HG03378 (cell line): ENCODE results near the gene IGIP.
A peak's percentile ranks its signal among the peaks of the same experiment; 100 is the strongest.

Experiments
- ATAC-seq: cut with Tn5 transposase; IDR thresholded peaks from one replicate; pipeline ENCODE4 v1.9.1; 2021; ENCODE audit warnings: mild to moderate bottlenecking, moderate library complexity; ENCODE audit not compliant: unreplicated experiment

The IGIP gene

DNA sequence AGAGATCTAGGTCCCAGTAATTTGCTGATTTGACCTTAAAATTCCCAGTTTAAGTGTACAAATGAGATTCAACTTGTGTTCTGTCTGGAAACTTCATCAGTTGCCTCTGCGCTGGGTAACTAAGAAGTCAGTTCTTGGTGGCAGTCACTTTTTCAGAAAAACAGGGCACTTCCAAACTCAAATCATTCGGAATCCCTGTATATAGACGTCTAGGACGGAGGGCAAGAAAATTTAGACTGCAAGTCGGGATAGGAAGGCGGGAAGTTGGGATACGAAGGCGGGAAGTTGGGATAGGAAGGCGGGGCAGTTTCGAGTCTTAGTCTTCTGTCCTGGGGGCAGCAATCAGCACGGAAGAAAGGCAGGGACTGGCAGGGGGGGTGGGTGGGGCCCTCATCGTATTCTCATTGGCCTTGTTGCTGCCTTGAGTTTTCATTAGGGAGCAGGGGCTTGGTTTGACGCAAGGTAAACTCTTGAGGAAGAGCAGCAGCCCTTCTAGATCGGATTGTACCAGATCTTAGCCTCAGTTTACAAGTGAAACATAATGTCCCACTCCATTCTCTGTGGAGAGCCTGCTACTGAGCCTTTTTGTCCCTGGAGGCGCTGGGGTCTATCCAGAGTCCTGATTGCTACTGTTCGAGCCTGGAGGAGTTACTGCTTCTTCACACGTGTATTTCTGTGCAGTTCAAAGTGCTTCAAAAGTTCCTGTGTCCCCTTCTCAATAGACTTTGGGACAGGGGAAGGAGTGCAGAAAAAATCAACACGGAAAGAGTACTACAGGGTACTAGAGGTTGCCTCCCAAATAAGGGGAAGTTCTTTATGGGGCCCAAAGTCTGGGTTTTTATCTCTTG lies 14.5 kb upstream of the IGIP start:
- ATAC-seq = no peak

DNA sequence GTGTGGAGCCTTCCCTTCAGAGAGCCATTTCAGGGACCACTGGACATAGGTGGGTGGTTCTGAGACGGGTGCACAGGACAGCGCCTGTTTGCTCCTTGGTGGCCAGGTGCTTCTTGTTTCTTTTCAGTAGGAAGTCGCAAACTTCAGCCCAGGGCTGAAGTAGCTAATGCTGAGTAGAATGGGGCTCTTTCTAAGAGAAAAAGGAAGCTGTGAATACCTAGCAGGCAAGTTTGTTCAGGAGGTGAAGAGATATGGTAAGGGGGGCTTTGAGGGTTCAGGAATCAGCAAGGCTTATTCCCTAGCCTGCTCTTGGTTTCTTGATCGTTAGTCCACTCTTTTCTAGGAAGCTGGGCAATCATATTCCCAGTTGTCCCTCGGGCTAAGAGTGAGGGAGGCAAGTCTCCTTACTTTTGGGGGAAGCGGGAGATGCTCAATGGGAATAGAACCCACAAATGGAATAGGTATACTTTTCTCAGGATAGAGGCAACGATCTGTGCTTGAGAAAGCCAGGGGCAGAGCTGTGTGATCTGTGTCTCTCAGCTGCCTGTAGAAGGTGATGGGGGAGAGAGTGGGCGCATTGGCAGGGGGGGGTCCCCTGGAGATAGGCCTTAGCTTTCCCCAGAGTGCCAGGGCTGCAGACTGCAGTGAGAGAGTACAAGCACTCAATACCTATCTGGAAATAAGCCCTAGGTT lies 13.7 kb upstream of the IGIP start:
- ATAC-seq = no peak

DNA sequence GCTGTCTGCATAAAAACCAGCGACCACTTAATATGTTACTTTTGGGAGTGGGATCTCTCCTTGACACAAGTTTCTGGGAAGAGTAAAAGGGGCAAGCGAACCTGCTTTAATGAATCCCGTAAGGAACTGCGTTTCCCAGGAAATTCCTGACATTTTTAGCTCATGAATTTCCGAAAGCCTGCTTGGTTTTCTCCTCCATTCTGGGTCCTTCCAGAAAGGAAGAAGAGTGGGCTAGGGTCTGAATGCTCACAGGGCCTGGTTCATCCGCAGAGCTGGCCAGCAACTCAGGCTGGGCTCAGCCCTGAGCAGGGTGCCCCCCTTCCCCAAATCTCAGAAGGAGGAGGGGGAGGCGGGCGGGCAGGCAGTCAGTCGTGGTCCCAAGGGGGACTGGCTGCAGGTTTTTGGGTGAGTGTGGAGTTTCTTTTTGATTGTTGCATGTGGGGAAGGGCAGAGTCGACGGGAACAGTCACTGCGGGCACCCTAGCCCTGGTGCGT lies 13.0 kb upstream of the IGIP start:
- no peak for ATAC-seq

DNA sequence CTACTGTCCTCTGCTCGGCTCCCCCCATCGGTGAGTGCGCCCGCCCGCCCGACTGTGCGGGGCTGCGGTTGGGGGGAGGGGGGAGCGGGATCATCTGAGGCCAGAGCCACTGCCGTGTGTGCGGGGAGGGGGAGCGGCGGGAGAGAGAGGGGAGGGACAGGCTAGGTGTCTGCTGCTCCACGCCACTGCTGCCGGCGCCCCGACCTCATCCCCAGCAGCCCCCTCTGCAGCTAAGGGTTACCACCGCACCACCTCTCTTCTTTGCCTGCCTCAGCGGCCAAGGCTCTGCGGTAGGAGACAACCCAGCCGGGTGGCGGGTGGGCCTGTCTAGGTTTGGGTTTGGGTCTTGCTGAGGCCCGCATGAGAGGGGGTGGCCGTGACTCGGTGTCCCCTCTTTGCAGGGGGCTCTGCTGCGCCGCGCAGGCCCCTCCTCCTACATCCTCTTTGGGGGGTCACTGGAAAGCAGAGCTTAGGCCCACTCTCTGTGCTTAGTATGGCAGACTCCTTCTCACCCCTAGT lies 12.5 kb upstream of the IGIP start:
- ATAC-seq = no peak

DNA sequence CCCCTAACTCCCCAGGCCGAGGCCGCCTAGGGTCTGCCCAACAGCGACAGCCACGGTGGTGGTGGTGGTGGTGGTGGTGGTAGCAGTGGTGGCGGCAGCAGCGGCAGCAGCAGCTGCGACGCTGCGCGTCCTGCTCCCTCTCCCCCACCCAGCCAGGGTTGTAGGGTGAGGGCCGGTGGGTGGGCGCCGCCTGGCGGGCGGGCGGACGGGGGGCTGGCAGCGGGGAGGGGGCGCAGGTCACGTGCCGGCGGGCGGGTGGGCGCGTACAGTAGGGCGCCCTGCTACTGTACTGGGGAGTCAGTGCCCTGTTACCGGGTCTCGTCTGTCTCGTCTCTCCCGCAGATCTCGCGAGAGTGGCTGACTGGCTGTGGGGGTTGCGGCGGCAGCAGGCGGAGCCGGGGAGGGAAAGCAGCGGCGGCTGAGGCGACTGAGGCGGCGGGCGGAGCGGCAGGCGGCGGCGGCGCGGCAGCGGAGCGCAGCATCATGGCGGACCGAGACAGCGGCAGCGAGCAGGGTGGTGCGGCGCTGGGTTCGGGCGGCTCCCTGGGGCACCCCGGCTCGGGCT lies 12.0 kb upstream of the IGIP start, which contains the start of gene PURA:
PURA (plus strand) TSS at position 411 of the 565 bp plus-strand sequence; CDS start at position 484, 73 bp downstream.
- ATAC-seq = peak; percentile 77

DNA sequence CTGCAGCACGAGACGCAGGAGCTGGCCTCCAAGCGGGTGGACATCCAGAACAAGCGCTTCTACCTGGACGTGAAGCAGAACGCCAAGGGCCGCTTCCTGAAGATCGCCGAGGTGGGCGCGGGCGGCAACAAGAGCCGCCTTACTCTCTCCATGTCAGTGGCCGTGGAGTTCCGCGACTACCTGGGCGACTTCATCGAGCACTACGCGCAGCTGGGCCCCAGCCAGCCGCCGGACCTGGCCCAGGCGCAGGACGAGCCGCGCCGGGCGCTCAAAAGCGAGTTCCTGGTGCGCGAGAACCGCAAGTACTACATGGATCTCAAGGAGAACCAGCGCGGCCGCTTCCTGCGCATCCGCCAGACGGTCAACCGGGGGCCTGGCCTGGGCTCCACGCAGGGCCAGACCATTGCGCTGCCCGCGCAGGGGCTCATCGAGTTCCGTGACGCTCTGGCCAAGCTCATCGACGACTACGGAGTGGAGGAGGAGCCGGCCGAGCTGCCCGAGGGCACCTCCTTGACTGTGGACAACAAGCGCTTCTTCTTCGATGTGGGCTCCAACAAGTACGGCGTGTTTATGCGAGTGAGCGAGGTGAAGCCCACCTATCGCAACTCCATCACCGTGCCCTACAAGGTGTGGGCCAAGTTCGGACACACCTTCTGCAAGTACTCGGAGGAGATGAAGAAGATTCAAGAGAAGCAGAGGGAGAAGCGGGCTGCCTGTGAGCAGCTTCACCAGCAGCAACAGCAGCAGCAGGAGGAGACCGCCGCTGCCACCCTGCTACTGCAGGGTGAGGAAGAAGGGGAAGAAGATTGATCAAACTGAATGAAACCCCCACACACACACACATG lies 11.2 kb upstream of the IGIP start:
- ATAC-seq = peak; percentile 35

DNA sequence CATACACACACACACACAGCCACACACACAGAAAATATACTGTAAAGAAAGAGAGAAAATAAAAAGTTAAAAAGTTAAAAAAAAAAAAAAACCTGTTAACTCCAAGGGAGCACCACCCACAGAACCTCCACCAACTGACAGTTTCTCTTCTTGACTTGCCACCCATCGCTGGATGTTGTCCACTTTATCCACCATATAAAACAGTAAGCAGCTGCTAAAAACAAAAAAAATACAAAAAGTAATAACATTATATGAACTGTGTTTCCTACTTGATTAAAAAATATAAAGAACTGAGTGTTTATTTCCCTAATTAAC lies 10.6 kb upstream of the IGIP start:
- no peak for ATAC-seq

DNA sequence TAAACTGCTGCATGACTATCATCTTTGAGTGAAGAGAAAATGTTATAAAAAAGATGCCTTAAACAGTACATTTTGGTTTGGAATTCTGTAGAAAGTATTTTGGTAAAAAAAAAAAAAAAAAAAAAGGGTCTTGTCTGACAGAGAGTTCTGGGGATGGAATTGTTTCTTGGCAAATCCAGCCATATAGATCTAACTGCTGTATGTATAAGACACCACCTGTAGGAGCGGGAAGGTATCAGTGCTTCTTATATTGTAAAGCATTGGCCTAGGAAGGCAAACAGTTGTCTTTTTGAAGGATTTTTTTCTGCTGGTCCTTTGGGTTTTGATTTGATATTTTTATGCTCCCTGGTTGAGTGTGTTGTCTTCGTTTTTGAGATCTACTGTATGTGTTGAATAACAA lies 9.0 kb upstream of the IGIP start:
- ATAC-seq = no peak

DNA sequence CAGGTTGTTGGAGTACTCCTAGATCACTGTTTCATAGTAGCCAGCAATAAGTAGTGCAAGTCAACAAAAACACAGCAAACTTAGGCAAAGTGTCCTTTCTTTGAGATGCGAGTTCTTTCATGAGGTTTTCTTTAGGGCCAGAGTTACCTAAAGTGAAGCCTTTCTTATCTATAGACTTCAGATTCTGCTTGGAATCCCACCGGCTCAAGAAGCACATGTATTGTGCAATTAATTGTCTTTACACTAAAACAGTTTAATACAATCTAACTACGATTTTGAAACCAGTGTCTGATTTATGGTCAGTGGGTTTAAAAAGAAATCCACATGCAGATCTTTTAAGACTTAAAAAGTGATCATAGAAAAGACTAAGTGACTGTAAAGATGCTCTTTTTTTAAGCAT lies 8.2 kb upstream of the IGIP start:
- ATAC-seq = no peak

DNA sequence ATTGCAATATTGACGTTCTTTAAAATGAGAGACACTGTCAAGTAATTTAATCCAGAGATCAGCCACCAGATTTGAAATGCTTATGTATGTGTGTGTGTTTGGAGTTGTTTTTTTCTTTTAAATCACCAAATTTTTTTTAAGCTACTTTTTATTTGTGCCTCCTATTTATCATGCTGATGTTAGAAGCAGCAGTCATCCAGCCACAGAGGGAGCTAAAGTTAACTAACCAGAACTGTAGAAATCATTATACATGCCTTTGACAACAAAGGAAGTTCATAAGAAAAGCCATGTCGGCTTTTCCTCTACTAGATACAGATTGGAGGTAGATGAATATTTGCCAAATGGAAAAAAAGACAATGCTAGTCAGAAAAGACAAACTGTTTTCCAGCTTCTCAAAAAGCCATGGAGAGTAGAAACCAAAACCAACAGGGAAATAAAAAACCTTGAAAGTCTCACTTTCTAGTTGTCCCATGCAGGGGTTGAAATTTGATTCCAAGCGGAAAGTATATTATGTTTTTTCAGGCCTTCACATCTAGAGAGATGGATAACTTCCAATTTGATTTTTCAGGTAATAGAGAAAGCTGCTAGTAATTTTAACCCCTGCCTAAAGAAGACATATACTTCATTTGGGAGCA lies 7.3 kb upstream of the IGIP start:
- ATAC-seq = no peak

DNA sequence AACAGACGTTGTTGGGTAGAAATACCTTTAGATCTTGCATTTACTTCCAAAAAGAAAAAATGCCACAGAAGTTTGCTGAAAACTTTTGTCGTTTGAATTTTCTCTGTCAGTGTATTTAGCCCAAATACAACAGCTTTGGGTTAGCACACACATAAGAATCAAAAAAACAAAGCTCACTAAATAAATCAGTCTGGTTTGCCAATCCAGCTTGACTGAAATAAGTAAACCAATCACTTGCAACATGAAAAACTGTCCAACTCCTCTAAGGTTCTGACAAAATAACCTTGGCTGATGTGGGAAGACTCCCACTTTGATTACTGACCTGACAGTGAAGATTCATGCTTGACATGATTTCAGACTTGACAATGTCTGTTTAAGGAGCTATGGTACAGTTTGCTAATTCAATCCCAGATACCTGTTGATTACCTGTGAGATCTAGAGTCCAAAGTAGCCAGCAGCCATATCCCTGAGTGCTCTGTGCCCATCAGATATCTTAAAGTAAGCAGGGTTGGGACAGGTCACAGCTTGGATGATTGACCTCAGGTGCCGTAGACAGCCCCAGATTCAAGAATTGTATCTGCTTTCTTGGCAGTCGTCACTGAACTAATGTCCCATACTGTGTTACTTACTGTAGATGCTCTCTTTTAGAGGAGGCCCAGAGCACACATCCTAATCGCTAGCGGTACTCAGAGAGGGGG lies 727 bp downstream of the IGIP start:
- ATAC-seq = no peak

DNA sequence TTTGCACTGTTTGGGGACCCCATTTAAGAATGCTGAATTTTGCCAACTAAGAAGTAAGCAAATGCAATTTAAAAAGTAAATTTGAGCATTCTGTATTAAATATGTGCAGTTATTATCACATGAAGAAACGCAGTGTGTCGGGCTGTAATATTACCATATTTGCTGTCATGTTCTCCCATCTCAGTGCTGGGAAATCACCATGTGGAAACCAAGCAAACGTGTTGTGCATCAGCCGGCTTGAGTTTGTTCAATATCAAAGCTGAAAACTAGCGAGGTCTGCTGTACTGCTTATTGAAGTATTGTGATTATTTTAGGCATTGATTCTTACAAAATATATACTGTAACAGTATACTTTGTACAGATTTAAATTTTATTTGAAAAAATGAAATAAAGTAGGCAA lies 2.6 kb downstream of the IGIP start:
- ATAC-seq = no peak

DNA sequence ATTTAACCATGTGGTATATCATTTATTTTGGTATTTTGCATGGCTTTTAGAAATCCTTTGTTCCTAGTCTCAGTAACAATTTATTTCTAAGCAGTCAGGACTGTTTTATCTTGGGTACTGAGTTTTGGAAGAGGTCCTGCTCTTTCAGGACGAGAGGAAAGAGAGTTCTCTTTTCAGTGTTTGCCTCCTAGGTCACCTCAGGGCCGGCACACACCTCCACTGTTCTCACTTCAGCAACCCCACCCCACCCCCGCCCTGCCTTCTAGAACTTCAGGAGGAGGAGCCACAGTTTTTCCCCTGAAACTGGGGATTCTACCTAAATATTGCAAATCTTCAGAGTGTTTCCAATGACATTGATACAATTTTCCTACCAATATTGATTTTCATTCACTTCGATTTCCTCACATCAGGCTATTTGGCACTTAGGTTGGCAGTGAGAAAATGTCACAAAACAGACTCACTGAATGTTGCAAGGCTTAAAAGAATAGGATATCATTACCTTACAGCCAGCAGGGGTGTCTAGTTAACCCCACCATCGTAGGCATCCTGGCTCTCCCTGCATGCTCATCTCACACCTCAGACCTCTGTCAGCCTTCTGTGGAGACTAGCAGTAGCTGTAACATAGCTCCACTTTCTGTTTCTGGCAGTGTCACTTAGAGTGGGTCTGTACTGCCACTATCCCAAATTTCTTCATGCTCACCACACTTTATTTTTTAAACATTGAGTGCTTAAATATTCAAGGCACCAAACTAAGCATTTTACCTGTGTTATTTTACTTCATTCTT lies 5.4 kb downstream of the IGIP start:
- ATAC-seq = no peak

DNA sequence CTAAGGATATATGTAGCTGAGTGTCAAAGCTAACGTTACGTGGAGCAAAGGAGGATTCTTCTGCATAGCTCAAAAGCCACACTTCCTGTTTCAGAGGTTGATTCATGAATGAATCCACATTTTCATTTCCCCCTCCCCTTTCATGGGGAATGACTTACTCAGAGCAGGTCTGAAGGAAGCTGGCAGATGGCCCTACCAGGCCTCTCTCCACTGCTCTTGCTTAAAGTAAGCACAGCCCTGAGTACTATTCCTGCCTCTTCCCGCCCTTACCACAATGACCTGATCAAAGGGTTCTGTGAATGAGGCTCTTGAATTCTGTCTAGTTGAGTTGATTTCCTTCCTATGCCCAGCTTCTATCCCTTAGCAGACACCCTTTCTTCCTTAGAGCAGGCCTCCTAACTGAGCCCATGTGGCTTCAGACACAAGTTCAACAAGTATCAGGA lies 6.3 kb downstream of the IGIP start:
- ATAC-seq = no peak

DNA sequence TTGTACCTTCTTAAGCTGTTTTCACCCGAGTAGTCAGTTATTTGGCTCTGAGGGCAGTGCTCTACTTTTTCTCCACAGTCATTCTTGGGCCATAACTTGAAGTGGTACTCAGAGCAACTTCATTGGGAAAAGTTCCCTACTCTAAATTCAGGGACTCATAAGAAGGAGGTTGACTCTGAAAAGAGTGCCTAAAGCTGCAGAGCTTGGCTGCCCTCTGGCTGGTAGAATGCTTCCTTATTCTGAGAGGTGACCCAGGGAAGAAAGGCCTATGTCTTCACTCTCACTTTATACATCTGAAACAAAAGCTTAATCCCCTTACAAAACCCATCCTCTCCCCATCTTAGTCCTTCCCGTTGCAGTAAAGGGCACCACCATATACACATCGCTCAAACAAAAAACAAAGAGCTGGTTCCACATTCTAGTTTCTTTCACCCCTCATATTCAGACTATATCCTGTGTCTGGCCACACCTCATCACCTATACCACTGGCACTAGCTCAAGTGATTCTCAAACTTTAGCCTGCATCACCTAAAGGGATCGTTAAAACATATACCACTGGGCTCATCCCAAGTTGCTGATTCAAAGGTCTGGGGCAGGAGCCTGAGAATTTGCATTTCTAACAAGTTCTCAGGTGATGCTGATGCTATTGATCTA lies 7.9 kb downstream of the IGIP start:
- no peak for ATAC-seq

DNA sequence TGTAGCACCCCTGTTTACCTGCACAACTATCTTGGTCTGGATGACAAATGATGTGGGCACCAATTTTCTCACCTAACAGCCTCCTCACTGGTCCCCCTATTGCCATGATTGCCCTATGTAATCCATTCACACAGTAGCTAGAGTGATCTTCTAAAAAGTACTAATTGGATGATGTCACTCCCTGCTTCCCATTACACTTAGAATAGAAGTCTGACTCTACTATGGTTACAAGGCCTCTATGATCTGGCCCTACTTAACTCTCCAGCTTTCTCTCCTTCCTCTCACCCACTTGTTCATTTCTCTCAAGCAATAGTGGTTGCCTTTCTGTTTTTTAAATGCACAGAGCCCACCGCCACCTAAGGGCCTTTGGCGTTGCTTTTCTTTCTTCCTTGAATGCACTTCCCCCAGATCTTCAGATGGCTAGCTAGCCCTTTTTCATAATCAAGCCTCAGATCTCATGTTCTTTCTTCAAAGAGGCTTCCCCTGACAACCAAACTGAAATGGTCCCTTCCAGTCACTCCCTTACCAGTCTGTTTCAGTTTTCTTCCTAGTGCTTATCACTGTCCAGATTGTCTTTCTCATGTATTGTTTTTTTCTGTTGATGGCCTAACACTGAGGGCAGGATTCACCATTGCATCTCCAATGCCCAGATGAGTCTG lies 8.7 kb downstream of the IGIP start:
- ATAC-seq = no peak

DNA sequence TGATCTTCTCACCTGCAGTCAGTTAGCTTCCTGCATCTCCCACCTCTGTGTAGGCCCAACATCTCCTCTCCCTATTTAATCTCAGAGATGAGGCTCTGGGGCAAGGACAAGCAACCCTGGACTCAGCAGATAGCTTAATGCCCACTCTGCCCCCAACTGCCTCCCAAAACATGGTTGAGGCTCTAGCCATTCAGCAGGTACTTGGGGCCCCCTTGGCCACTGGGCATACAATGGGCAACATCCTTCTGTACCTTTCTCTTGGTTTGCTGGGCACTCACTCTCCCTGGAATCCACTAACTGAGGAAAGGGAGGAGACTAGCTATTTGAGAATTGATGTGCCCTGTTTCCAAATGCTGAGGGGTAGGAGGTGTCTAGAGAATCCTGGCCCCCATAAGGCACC lies 9.4 kb downstream of the IGIP start:
- ATAC-seq = no peak

DNA sequence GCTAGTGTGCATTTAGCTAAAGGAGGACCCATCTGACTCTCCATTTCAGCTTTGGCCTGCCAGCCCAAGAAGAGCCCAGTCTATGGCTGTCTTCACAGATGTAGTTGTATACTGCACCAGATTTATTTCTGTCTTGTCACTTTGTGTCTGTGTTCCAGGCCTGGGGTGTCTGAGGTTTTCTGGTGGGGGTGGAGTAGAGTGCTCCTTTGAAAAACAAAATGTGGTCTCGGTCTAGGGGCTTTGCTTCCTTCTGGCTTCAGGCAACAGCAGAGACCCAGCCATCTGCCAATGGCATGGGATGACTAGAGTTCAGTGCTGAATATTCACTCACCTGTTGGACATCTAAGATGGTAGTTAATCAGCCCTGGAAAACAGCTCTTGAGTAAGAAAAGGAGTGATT lies 10.9 kb downstream of the IGIP start:
- no peak for ATAC-seq
